Activated naive CD4-positive, alpha-beta T cell treated with anti-CD3 and anti-CD28 coated beads, Interleukin-2, amount 50 U/mL, for 24 hours (primary cell): Measurements from ENCODE around the gene RNF6.
A peak's percentile ranks its signal among the peaks of the same experiment; 100 is the strongest.

ENCODE experiments used
- H3K27ac Mint-ChIP-seq: one replicate; pipeline ENCODE4 v1.8.0; 2021; ENCODE audit warnings: mild to moderate bottlenecking, mixed read lengths
- H3K27me3 Mint-ChIP-seq: one replicate; pipeline ENCODE4 v1.8.0; 2021; ENCODE audit warnings: mixed read lengths
- H3K36me3 Mint-ChIP-seq: one replicate; pipeline ENCODE4 v1.8.0; 2021; ENCODE audit warnings: mixed read lengths
- H3K4me1 Mint-ChIP-seq: one replicate; pipeline ENCODE4 v1.8.0; 2021; ENCODE audit warnings: mixed read lengths
- H3K4me3 Mint-ChIP-seq: one replicate; pipeline ENCODE4 v1.8.0; 2021; ENCODE audit warnings: mild to moderate bottlenecking, mixed read lengths
- H3K9me3 Mint-ChIP-seq: one replicate; pipeline ENCODE4 v1.8.0; 2021; ENCODE audit warnings: mixed read lengths

The RNF6 gene

DNA sequence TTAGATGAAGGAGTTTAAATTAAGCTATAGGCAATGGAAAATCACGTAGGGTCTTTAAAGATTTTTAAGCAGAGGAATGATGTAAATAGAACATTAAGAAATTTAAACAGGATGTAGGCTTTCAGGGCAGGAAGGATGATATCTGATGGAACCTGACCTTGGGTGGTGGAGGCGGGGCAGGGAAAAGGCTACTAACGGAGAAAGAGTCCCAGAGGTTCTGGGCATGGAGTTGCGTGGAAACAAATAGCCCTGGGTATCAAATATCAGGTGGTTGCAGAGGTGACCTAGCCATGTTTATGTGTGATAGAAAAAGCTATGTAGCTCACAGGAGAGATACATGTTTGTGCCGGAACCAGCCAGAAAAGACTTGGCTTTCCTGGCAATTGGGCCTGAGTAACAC lies 24.0 kb upstream of the RNF6 start:
- Mint-ChIP-seq H3K27ac (no peak overlapping the region), H3K36me3 (no peaks in the 10 kb centered on the region), H3K4me3 (no peak overlapping the region), H3K9me3 (no peaks in the 10 kb centered on the region), H3K27me3 (peaks cover 1% of the 10 kb centered on the region), H3K4me1 (no peaks in the 10 kb centered on the region)

- peaks cover 4% of the 10 kb centered on the region for H3K27me3 Mint-ChIP-seq
- H3K9me3 Mint-ChIP-seq, result no peaks in the 10 kb centered on the region
- no peak overlapping the region for H3K27ac Mint-ChIP-seq
- no peaks in the 10 kb centered on the region for H3K36me3 Mint-ChIP-seq
- H3K4me3 Mint-ChIP-seq, result no peak overlapping the region
- H3K4me1 Mint-ChIP-seq, result no peaks in the 10 kb centered on the region
Measured at GRCh38 chr13:26236296-26236695, 14.2 kb upstream of the RNF6 start.

GRCh38 chr13:26230703-26231102 lies 8.6 kb upstream of the RNF6 start:
- Mint-ChIP-seq H3K27ac (no peak overlapping the region), H3K9me3 (no peaks in the 10 kb centered on the region), H3K4me3 (no peak overlapping the region), H3K27me3 (peaks cover 2% of the 10 kb centered on the region), H3K4me1 (no peaks in the 10 kb centered on the region), H3K36me3 (no peaks in the 10 kb centered on the region)

- H3K27me3 Mint-ChIP-seq, result no peaks in the 10 kb centered on the region
- no peaks in the 10 kb centered on the region for H3K9me3 Mint-ChIP-seq
- no peaks in the 10 kb centered on the region for H3K4me1 Mint-ChIP-seq
- H3K27ac Mint-ChIP-seq, result no peak overlapping the region
- H3K4me3 Mint-ChIP-seq, result no peak overlapping the region
- no peaks in the 10 kb centered on the region for H3K36me3 Mint-ChIP-seq
Measured at GRCh38 chr13:26229080-26229615, 7.0 kb upstream of the RNF6 start.

- no peaks in the 10 kb centered on the region for H3K36me3 Mint-ChIP-seq
- no peak overlapping the region for H3K4me3 Mint-ChIP-seq
- H3K4me1 Mint-ChIP-seq, result peaks cover 5% of the 10 kb centered on the region
- peaks cover 4% of the 10 kb centered on the region for H3K9me3 Mint-ChIP-seq
- no peak overlapping the region for H3K27ac Mint-ChIP-seq
- no peaks in the 10 kb centered on the region for H3K27me3 Mint-ChIP-seq
Measured at GRCh38 chr13:26228096-26228495, 6.0 kb upstream of the RNF6 start.

GRCh38 chr13:26227166-26227971 lies 5.3 kb upstream of the RNF6 start:
- Mint-ChIP-seq H3K27ac (no peak overlapping the region), H3K4me1 (peaks cover 12% of the 10 kb centered on the region), H3K9me3 (peaks cover 5% of the 10 kb centered on the region), H3K36me3 (no peaks in the 10 kb centered on the region), H3K4me3 (no peak overlapping the region), H3K27me3 (no peaks in the 10 kb centered on the region)

DNA sequence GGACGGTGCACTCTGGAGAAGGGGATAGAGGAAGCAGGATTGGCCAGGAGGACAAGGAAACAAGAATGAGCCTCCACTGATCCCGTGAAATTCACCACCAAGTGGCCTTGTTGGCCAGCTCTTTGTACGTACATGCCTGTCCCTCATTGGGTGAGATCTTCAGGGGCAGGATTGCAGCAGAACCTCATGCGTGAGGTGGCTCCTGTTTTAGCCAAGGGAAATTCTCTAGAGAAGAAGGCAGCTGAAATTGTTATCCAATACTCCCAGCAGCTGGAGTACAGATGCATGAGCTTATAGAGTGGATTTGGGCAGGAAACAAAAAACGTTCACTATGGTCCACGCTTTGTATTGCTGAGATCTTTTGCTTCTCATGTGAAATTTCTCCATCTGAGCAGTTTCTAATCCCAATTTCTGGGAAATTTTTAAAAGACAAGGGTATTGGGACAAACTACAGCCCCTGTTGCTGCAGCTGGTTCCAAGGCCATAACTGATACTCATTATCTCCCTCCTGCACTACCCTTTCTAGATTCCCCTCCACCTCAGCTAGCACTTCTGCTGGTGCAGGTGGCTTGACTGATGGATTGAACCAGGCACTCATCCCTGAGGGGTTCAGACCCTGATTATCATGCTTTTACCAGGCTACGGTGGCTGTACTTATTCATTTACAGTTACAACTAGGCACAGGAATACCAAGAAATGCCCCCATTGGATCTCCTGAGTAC lies 3.9 kb upstream of the RNF6 start:
- H3K9me3 Mint-ChIP-seq, result peaks cover 5% of the 10 kb centered on the region
- H3K4me1 Mint-ChIP-seq, result peaks cover 21% of the 10 kb centered on the region
- no peak overlapping the region for H3K27ac Mint-ChIP-seq
- H3K4me3 Mint-ChIP-seq, result no peak overlapping the region
- H3K36me3 Mint-ChIP-seq, result peaks cover 3% of the 10 kb centered on the region
- H3K27me3 Mint-ChIP-seq, result no peaks in the 10 kb centered on the region

DNA sequence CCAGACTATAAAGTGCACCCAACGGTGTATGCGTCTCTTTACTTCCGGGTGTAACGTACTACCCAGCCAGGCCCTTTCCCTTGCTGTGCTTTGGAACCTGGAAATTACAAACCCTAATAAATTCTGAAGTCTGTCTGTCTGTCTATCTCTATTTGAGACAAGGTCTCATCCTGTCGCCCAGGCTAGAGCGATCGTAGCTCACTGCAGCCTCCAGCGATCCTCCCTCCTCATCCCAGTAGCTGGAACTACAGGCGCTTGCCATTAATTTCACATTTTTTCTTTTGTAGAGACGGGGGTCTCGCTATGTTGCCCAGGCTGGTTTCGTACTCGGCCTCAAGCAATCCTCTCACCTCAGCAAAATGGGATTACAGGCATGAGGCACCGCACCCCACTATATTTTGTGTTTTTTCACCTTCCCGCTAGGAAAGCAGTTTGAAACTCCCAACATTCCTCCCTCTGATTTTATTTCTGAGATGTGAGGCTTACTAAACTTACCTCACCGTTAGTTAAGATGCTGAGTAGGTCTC lies 469 bp upstream of the RNF6 start:
- peaks cover 44% of the 10 kb centered on the region for H3K4me1 Mint-ChIP-seq
- peak overlapping the region; percentile 100 for H3K4me3 Mint-ChIP-seq
- H3K27me3 Mint-ChIP-seq, result no peaks in the 10 kb centered on the region
- peak overlapping the region; percentile 98 for H3K27ac Mint-ChIP-seq
- peaks cover 5% of the 10 kb centered on the region for H3K9me3 Mint-ChIP-seq
- H3K36me3 Mint-ChIP-seq, result peaks cover 15% of the 10 kb centered on the region

GRCh38 chr13:26221399-26221720 lies 754 bp downstream of the RNF6 start:
- Mint-ChIP-seq H3K4me1 (peaks cover 49% of the 10 kb centered on the region), H3K36me3 (peaks cover 15% of the 10 kb centered on the region), H3K27ac (peak overlapping the region; percentile 98)

DNA sequence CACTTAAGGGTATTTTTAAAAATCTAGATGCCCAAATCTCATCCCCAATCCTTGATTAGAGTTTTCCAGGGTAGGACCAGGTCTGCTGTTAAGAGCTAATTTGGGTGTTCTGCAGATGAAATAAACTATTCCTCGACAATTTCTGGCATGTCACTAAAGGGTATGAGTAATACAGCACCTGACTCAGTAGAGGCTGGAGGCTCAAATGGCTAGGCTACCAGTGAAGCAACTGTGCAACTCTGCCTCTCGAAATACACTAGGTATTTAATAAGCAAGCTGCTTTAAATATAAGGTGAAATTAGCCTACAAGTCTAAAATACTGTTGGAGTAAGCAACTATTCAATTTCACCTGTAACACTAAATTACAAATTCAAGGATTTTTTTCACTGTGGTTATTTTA lies 1.5 kb downstream of the RNF6 start:
- Mint-ChIP-seq H3K27me3 (no peaks in the 10 kb centered on the region), H3K4me1 (peaks cover 49% of the 10 kb centered on the region), H3K4me3 (peak overlapping the region; percentile 100), H3K9me3 (peaks cover 5% of the 10 kb centered on the region), H3K36me3 (peaks cover 15% of the 10 kb centered on the region), H3K27ac (peak overlapping the region; percentile 12)

More at GRCh38 chr13:26221399-26221720, 754 bp downstream of the RNF6 start:
- no peaks in the 10 kb centered on the region for H3K27me3 Mint-ChIP-seq
- peak overlapping the region; percentile 100 for H3K4me3 Mint-ChIP-seq
- H3K9me3 Mint-ChIP-seq, result peaks cover 5% of the 10 kb centered on the region

- H3K9me3 Mint-ChIP-seq, result peaks cover 5% of the 10 kb centered on the region
- H3K4me3 Mint-ChIP-seq, result peak overlapping the region; percentile 100
- peaks cover 55% of the 10 kb centered on the region for H3K4me1 Mint-ChIP-seq
- peak overlapping the region; percentile 20 for H3K27ac Mint-ChIP-seq
- peaks cover 22% of the 10 kb centered on the region for H3K36me3 Mint-ChIP-seq
- H3K27me3 Mint-ChIP-seq, result no peaks in the 10 kb centered on the region
Measured at GRCh38 chr13:26219726-26220125, 2.4 kb downstream of the RNF6 start.

GRCh38 chr13:26216042-26216441 lies 6.1 kb downstream of the RNF6 start:
- H3K4me1 Mint-ChIP-seq, result peaks cover 43% of the 10 kb centered on the region
- H3K36me3 Mint-ChIP-seq, result peaks cover 32% of the 10 kb centered on the region
- no peaks in the 10 kb centered on the region for H3K27me3 Mint-ChIP-seq
- no peak overlapping the region for H3K27ac Mint-ChIP-seq
- no peaks in the 10 kb centered on the region for H3K9me3 Mint-ChIP-seq
- no peak overlapping the region for H3K4me3 Mint-ChIP-seq

GRCh38 chr13:26213982-26214381 lies 8.1 kb downstream of the RNF6 start:
- Mint-ChIP-seq H3K27me3 (no peaks in the 10 kb centered on the region), H3K4me1 (peaks cover 30% of the 10 kb centered on the region), H3K27ac (no peak overlapping the region), H3K36me3 (peaks cover 28% of the 10 kb centered on the region), H3K4me3 (no peak overlapping the region), H3K9me3 (no peaks in the 10 kb centered on the region)

- Mint-ChIP-seq H3K4me3 (no peak overlapping the region), H3K36me3 (peaks cover 28% of the 10 kb centered on the region), H3K27ac (no peak overlapping the region), H3K4me1 (peaks cover 28% of the 10 kb centered on the region), H3K9me3 (no peaks in the 10 kb centered on the region), H3K27me3 (no peaks in the 10 kb centered on the region)
Measured at GRCh38 chr13:26213345-26213744, 8.8 kb downstream of the RNF6 start.

DNA sequence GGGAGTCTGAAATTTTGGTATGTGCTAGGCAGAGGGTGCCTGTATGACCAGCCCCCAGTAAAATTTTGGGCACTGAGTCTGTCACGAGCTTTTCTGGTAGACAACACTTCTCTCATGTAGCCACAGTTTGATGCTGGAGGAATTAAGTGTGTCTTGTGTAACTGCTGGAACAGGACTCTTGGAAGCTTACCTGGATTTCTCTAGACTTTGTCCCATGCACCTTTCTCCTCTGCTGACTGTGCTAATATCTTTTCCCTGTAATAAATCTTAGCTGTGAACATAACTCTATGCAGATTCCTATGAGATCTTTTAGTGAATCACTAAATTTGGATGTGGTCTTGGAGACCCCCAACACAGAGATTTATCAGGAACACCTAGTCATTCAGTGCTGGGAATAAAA lies 13.8 kb downstream of the RNF6 start:
- no peaks in the 10 kb centered on the region for H3K9me3 Mint-ChIP-seq
- peaks cover 17% of the 10 kb centered on the region for H3K36me3 Mint-ChIP-seq
- H3K4me3 Mint-ChIP-seq, result no peak overlapping the region
- H3K27ac Mint-ChIP-seq, result no peak overlapping the region
- no peaks in the 10 kb centered on the region for H3K27me3 Mint-ChIP-seq
- H3K4me1 Mint-ChIP-seq, result peaks cover 16% of the 10 kb centered on the region

DNA sequence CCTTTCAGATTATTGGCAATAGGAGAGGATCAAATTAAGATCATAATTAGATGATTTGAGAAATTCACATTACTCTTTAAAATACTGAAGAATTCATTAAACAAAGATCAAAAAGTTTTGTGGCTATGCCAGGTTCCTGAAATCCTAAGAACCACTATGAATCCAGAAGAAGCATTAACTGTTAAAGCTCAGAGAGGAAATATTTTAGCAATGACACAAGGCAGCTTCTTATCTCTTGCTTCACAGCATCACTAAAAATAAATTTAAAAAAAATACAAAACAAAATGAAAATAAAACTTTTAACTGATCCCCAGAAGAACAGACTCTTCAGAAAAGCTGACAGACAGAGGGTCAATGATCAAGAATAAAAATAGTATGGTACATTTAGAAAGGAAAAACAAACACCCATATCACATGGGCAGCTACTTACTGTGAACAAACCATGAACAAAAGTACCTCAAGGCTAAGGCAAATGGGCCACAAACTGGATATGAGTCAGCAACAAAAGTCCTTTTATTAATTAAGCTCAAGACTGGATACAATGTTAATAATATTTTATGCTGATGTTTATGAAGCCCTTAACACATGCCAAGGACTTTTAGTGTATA lies 19.6 kb downstream of the RNF6 start:
- no peaks in the 10 kb centered on the region for H3K27me3 Mint-ChIP-seq
- H3K4me3 Mint-ChIP-seq, result no peak overlapping the region
- H3K4me1 Mint-ChIP-seq, result peaks cover 6% of the 10 kb centered on the region
- peaks cover 16% of the 10 kb centered on the region for H3K36me3 Mint-ChIP-seq
- H3K9me3 Mint-ChIP-seq, result peaks cover 3% of the 10 kb centered on the region
- H3K27ac Mint-ChIP-seq, result no peak overlapping the region
